ENCODE results near the gene COBL.

Gene COBL

DNA sequence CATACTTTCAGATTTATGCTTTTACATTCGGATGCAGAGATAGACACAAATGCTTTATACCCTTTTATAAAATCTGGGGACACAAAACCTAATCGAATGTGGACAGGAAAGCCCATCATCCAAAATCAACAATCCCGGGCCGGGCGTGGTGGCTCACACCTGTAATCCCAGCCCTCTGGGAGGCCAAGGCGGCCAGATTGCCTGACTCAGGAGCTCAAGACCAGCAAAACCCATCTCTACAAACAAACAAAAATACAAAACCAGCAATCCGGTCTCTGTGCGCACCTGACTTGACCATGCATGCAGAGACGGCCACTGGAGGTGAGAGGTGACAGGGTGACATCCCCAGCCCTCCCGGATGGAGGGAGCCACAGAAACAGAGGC, 13.5 kb downstream of the COBL start:
- TF ChIP-seq, protein P1, sequence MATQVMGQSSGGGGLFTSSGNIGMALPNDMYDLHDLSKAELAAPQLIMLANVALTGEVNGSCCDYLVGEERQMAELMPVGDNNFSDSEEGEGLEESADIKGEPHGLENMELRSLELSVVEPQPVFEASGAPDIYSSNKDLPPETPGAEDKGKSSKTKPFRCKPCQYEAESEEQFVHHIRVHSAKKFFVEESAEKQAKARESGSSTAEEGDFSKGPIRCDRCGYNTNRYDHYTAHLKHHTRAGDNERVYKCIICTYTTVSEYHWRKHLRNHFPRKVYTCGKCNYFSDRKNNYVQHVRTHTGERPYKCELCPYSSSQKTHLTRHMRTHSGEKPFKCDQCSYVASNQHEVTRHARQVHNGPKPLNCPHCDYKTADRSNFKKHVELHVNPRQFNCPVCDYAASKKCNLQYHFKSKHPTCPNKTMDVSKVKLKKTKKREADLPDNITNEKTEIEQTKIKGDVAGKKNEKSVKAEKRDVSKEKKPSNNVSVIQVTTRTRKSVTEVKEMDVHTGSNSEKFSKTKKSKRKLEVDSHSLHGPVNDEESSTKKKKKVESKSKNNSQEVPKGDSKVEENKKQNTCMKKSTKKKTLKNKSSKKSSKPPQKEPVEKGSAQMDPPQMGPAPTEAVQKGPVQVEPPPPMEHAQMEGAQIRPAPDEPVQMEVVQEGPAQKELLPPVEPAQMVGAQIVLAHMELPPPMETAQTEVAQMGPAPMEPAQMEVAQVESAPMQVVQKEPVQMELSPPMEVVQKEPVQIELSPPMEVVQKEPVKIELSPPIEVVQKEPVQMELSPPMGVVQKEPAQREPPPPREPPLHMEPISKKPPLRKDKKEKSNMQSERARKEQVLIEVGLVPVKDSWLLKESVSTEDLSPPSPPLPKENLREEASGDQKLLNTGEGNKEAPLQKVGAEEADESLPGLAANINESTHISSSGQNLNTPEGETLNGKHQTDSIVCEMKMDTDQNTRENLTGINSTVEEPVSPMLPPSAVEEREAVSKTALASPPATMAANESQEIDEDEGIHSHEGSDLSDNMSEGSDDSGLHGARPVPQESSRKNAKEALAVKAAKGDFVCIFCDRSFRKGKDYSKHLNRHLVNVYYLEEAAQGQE (IDR thresholded peaks at IDR 0.05; ENCODE audit: low read depth): no peak
- TF ChIP-seq FOXM1 (IDR thresholded peaks at IDR 0.05; ENCODE audit: borderline replicate concordance, low read depth) (no peak), USF1 (IDR thresholded peaks at IDR 0.05) (no peak), EP300 (IDR thresholded peaks at IDR 0.05; ENCODE audit: borderline replicate concordance) (no peak), RAD21 (IDR thresholded peaks at IDR 0.05; ENCODE audit: low read depth) (no peak), CEBPB (IDR thresholded peaks at IDR 0.05) (no peak), TEAD4 (IDR thresholded peaks at IDR 0.05) (no peak), YY1 (IDR thresholded peaks at IDR 0.05; ENCODE audit: low read depth) (no peak), NFIC (IDR thresholded peaks at IDR 0.05) (no peak), EGR1 (IDR thresholded peaks at IDR 0.05) (no peak), TCF12 (IDR thresholded peaks at IDR 0.05; ENCODE audit: low read depth) (no peak), TAF1 (IDR thresholded peaks at IDR 0.05; ENCODE audit: low read depth) (no peak)

GRCh38 chr7:51301806-51302205, 14.8 kb downstream of the COBL start:
- TF ChIP-seq, protein P2, sequence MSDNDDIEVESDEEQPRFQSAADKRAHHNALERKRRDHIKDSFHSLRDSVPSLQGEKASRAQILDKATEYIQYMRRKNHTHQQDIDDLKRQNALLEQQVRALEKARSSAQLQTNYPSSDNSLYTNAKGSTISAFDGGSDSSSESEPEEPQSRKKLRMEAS (IDR thresholded peaks at IDR 0.05): no peak

DNA sequence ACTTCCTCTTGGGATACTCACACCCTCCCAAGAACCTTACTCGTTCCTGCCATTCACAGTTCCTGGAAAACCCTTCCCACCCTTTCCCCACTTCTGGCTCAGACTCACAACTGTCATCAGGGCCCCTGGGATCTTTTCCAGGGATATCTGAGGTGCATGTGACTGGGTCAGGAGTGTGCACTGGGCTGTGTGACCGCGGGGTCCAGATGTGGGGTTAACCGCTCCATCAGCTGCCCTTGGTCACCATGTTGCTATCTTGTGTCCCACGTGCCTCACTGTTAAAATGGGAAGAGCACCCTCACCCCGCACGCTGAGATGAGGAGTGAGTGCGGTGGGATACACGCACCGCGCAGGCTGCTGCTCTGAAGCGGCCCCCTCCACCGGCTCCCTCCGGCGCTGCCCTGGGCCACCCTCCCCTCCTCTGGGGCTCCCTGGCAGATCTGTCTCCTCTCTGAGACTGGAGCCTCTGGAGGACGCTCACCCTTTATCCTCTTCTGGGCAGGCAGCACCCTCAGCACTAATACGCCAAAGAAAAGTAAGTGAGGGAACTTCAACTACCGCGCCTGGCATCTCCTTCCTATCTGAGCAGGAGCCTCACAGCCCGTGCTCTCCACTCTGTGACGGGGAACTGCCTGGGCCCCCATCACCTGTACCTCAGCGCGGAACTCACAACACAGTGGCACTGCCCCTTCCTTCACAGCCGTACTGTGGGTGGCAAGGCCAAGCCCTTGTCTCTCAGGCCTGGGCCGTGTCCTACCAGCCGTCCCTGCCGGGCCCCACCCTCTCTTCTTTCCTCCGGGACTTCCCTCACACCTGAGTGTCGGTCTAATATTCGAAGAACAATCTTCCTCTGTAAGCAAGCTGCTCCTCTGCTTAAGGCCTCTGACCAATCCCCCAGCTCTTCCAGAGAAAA, 15.6 kb downstream of the COBL start:
- no peak for TF ChIP-seq EP300 (IDR thresholded peaks at IDR 0.05; ENCODE audit: borderline replicate concordance)
- TF ChIP-seq NFIC (IDR thresholded peaks at IDR 0.05): no peak
- no peak for TF ChIP-seq FOXM1 (IDR thresholded peaks at IDR 0.05; ENCODE audit: borderline replicate concordance, low read depth)
- TF ChIP-seq CEBPB (IDR thresholded peaks at IDR 0.05): no peak
- no peak for TF ChIP-seq RAD21 (IDR thresholded peaks at IDR 0.05; ENCODE audit: low read depth)
- no peak for TF ChIP-seq YY1 (IDR thresholded peaks at IDR 0.05; ENCODE audit: low read depth)
- TF ChIP-seq, protein P2 (IDR thresholded peaks at IDR 0.05): no peak
- TF ChIP-seq USF1 (IDR thresholded peaks at IDR 0.05): no peak
- TF ChIP-seq ZBTB7A (IDR thresholded peaks at IDR 0.05; ENCODE audit: low read depth): no peak
- no peak for TF ChIP-seq TCF12 (IDR thresholded peaks at IDR 0.05; ENCODE audit: low read depth)
- TF ChIP-seq EGR1 (IDR thresholded peaks at IDR 0.05): no peak

DNA sequence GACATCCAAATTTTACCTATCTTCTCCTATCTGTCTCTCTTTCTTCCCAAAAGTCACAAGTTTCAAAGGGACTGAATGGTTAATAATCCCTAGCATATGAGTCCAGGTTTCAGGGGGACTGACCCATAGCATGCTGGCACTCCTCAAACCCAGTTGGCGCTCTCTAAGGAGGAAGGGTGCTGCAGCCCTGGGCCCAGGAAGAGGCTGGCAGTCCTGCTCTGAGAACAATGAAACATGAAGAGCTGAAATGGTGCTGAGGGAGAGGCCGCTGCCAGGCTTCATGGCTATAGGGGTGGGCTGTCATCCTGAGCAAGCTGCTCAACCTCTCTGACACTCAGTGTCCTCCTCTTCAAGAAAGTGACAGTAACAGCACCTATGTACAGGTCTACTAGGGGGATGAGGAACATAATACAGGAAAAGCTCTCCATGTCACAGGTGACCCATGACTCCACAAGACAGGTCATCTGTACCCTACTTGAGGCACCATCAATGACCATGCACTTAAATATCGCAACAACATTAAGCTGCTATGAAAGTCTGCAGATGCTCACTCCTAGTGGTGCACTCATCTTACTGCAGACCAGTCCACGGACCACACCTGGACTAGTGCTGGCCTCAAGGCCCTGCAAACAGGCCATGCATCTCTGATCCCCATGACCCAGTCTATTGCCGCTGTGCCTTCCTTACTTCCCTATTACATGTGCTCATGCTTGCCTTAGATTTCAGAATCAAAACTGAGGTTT, 17.0 kb downstream of the COBL start:
- no peak for TF ChIP-seq FOXM1 (IDR thresholded peaks at IDR 0.05; ENCODE audit: borderline replicate concordance, low read depth)

DNA sequence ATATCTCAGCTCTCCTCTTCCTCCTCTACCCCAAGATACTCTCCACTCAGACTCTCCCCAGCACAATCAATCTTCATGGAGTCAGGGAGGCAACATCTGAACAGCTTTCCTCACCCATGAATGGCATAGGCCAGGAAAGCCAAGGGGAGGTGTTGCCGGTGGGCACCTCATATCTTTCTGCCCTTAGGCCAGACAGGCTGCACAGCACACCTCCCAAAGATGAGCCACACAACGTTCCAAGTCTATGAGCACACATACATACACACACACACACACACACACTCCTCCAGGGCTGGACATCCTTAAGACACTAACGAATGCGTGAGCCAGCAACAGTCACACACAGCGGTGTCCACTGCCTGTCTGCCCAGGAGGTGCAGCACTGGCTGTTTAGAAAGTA, 17.7 kb downstream of the COBL start:
- no peak for TF ChIP-seq RAD21 (IDR thresholded peaks at IDR 0.05; ENCODE audit: low read depth)
- TF ChIP-seq USF1 (IDR thresholded peaks at IDR 0.05): no peak
- no peak for TF ChIP-seq ZBTB7A (IDR thresholded peaks at IDR 0.05; ENCODE audit: low read depth)
- TF ChIP-seq CEBPB (IDR thresholded peaks at IDR 0.05): no peak
- TF ChIP-seq NFIC (IDR thresholded peaks at IDR 0.05): no peak
- TF ChIP-seq, protein P1 (IDR thresholded peaks at IDR 0.05; ENCODE audit: low read depth): no peak
- TF ChIP-seq CREB1 (IDR thresholded peaks at IDR 0.05; ENCODE audit: low read depth): no peak
- no peak for TF ChIP-seq TCF12 (IDR thresholded peaks at IDR 0.05; ENCODE audit: low read depth)
- no peak for TF ChIP-seq TAF1 (IDR thresholded peaks at IDR 0.05; ENCODE audit: low read depth)
- no peak for TF ChIP-seq EGR1 (IDR thresholded peaks at IDR 0.05)
- TF ChIP-seq FOXM1 (IDR thresholded peaks at IDR 0.05; ENCODE audit: borderline replicate concordance, low read depth): no peak
- TF ChIP-seq, protein P2 (IDR thresholded peaks at IDR 0.05): no peak
